ENCODE data around the gene OXER1.

The OXER1 gene

GRCh38 chr2:42777883-42778805 lies 14.2 kb upstream of the OXER1 start:
- DNase-seq, result no peak
- in situ Hi-C loops (cut with MboI; ENCODE audit: low pct_unique_long_range_greater_than_20kb, low sequenced_read_pairs), result loop anchor here (25.0 kb wide), 1 partner anchor 266 kb away; no protein-coding TSS in a partner anchor

GRCh38 chr2:42775810-42776209 lies 11.9 kb upstream of the OXER1 start:
- in situ Hi-C loops (cut with MboI; ENCODE audit: low pct_unique_long_range_greater_than_20kb, low sequenced_read_pairs), result loop anchor here (25.0 kb wide), 1 partner anchor 264 kb away; no protein-coding TSS in a partner anchor
- peak; percentile 35 for DNase-seq

- in situ Hi-C loops (cut with MboI; ENCODE audit: low pct_unique_long_range_greater_than_20kb, low sequenced_read_pairs), result loop anchor here (25.0 kb wide), 1 partner anchor 263 kb away; no protein-coding TSS in a partner anchor
- no peak for DNase-seq
Measured at GRCh38 chr2:42775186-42775585, 11.3 kb upstream of the OXER1 start.

- in situ Hi-C loops (cut with MboI; ENCODE audit: low pct_unique_long_range_greater_than_20kb, low sequenced_read_pairs), result no loop called here
- DNase-seq, result no peak
Measured at GRCh38 chr2:42771546-42772153, 7.7 kb upstream of the OXER1 start.

GRCh38 chr2:42770288-42771131 lies 6.6 kb upstream of the OXER1 start:
- DNase-seq, result peak; percentile 65
- in situ Hi-C loops (cut with MboI; ENCODE audit: low pct_unique_long_range_greater_than_20kb, low sequenced_read_pairs), result no loop called here

GRCh38 chr2:42769583-42770287 lies 5.8 kb upstream of the OXER1 start:
- DNase-seq, result no peak
- in situ Hi-C loops (cut with MboI; ENCODE audit: low pct_unique_long_range_greater_than_20kb, low sequenced_read_pairs), result no loop called here

GRCh38 chr2:42768706-42769256 lies 4.8 kb upstream of the OXER1 start:
- no peak for DNase-seq
- in situ Hi-C loops (cut with MboI; ENCODE audit: low pct_unique_long_range_greater_than_20kb, low sequenced_read_pairs), result no loop called here

GRCh38 chr2:42767899-42768705 lies 4.2 kb upstream of the OXER1 start:
- no peak for DNase-seq
- in situ Hi-C loops (cut with MboI; ENCODE audit: low pct_unique_long_range_greater_than_20kb, low sequenced_read_pairs), result no loop called here

- in situ Hi-C loops (cut with MboI; ENCODE audit: low pct_unique_long_range_greater_than_20kb, low sequenced_read_pairs), result no loop called here
- no peak for DNase-seq
Measured at GRCh38 chr2:42767080-42767898, 3.4 kb upstream of the OXER1 start.

GRCh38 chr2:42765686-42766085 lies 1.8 kb upstream of the OXER1 start:
- in situ Hi-C loops (cut with MboI; ENCODE audit: low pct_unique_long_range_greater_than_20kb, low sequenced_read_pairs), result no loop called here
- no peak for DNase-seq

- in situ Hi-C loops (cut with MboI; ENCODE audit: low pct_unique_long_range_greater_than_20kb, low sequenced_read_pairs), result no loop called here
- no peak for DNase-seq
Measured at GRCh38 chr2:42764901-42765300, 966 bp upstream of the OXER1 start.

- in situ Hi-C loops (cut with MboI; ENCODE audit: low pct_unique_long_range_greater_than_20kb, low sequenced_read_pairs), result no loop called here
- no peak for DNase-seq
Measured at GRCh38 chr2:42762823-42763804, 821 bp downstream of the OXER1 start.

- in situ Hi-C loops (cut with MboI; ENCODE audit: low pct_unique_long_range_greater_than_20kb, low sequenced_read_pairs), result no loop called here
- DNase-seq, result no peak
Measured at GRCh38 chr2:42762155-42762554, 1.8 kb downstream of the OXER1 start.

GRCh38 chr2:42761554-42761953 lies 2.4 kb downstream of the OXER1 start:
- in situ Hi-C loops (cut with MboI; ENCODE audit: low pct_unique_long_range_greater_than_20kb, low sequenced_read_pairs), result no loop called here
- no peak for DNase-seq

GRCh38 chr2:42758751-42759150 lies 5.2 kb downstream of the OXER1 start:
- DNase-seq, result no peak
- in situ Hi-C loops (cut with MboI; ENCODE audit: low pct_unique_long_range_greater_than_20kb, low sequenced_read_pairs), result no loop called here

All from KBM-7 (cell line).